GM12878 (cell line): ENCODE results near the gene ADARB1. TPM values are rescaled to one million over a fixed set of nuclear protein-coding genes. Genes with fewer than 3 reads are reported as not detected.

Source experiments
- ATAC-seq: fragments of 200-7000 bp; cut with Tn5 transposase; 3 replicates; pipeline ENCODE4 v1.9.1; 2020; ENCODE audit warnings: mild to moderate bottlenecking, moderate library complexity
- BruUV-seq: library from RNA; stranded (reverse); fragments of 400-500 nt; replicated peaks from 2 replicates; lab custom pipeline; 2021; lab: Mats Ljungman, UMichigan
- CTCF ChIA-PET: fragments of 300-600 bp; sonication (Branson Sonifier 250); formaldehyde crosslinking; extraction: SDS; loops from one replicate; lab custom pipeline; 2021; ENCODE audit warnings: inconsistent platforms; lab: Yijun Ruan, JAX
- POLR2A ChIA-PET: fragments of 350-600 bp; formaldehyde crosslinking; extraction: SDS; loops from one replicate; lab custom pipeline; 2021; ENCODE audit warnings: inconsistent platforms; lab: Charles Lee
- RAD21 ChIA-PET: fragments of 300-600 bp; sonication (Branson Sonifier 250); formaldehyde crosslinking; loops from one replicate; lab custom pipeline; 2023; ENCODE audit warnings: antibody characterized with exemption; ENCODE audit not compliant: unreplicated experiment; lab: Charles Lee
- SMC1A ChIA-PET: fragments of 300-600 bp; sonication (Branson Sonifier 250); formaldehyde crosslinking; loops from one replicate; lab custom pipeline; 2023; ENCODE audit not compliant: unreplicated experiment, uncharacterized antibody; lab: Charles Lee
- DNase-seq: peaks from one replicate; pipeline ENCODE4 v3.0.0-alpha.2; 2011; ENCODE audit warnings: low read depth, low spot score
- FAIRE-seq: peaks from 3 replicates; lab custom pipeline; 2011; peaks lifted over from hg19 to GRCh38; lab: Jason Lieb, UNC
- H2AFZ ChIP-seq: 2 replicates; pipeline ENCODE4 v1.6.0; 2011; ENCODE audit warnings: low read depth, low read length, control low read depth; ENCODE audit not compliant: control insufficient read depth
- H3K27ac ChIP-seq: 2 replicates; pipeline ENCODE4 v1.5.1; 2011; ENCODE audit warnings: control low read depth; ENCODE audit not compliant: control insufficient read depth, insufficient read depth
- H3K27me3 ChIP-seq, 2 experiments: replicated peaks in 1 of 2; 2 replicates each; pipeline versions ENCODE4 v1.6.0 to v1.6.1; 2011; ENCODE audit warnings: low read length in 1 of 2; ENCODE audit not compliant: control insufficient read depth in 2 of 2, insufficient read depth in 2 of 2
- H3K36me3 ChIP-seq, 2 experiments: 2 replicates each; pipeline ENCODE4 v1.5.1; 2011; ENCODE audit warnings: low read length in 1 of 2; ENCODE audit not compliant: control insufficient read depth in 2 of 2, insufficient read depth in 2 of 2
- H3K4me1 ChIP-seq: 2 replicates; pipeline ENCODE4 v1.6.1; 2011; ENCODE audit warnings: mild to moderate bottlenecking, low read length, moderate library complexity, mixed read lengths; ENCODE audit not compliant: control insufficient read depth, insufficient read depth
- H3K4me2 ChIP-seq: 2 replicates; pipeline ENCODE4 v1.6.0; 2011; ENCODE audit warnings: control low read depth; ENCODE audit not compliant: control insufficient read depth, insufficient read depth
- H3K4me3 ChIP-seq: fragments of 200-600 bp; sonication (generic); 2 replicates; pipeline ENCODE4 v1.5.1; 2016
- H3K79me2 ChIP-seq: 2 replicates; pipeline ENCODE4 v1.6.0; 2011; ENCODE audit warnings: low read length; ENCODE audit not compliant: control insufficient read depth, insufficient read depth
- H3K9ac ChIP-seq: 2 replicates; pipeline ENCODE4 v1.8.0; 2011; ENCODE audit warnings: low read length, control low read depth, mixed read lengths; ENCODE audit not compliant: control insufficient read depth, insufficient read depth
- H3K9me3 ChIP-seq: replicated peaks from 3 replicates; pipeline ENCODE4 v1.5.1; 2011; ENCODE audit warnings: mild to moderate bottlenecking, low read length; ENCODE audit not compliant: control insufficient read depth, insufficient read depth
- H4K20me1 ChIP-seq: 2 replicates; pipeline ENCODE4 v1.6.0; 2011; ENCODE audit not compliant: control insufficient read depth, insufficient read depth
- CBX5 ChIP-seq: sonication (generic); IDR thresholded peaks from 2 replicates; pipeline ENCODE4 v1.6.1; 2016; ENCODE audit warnings: low read depth, moderate library complexity, mild to moderate bottlenecking, inconsistent platforms
- DPF2 ChIP-seq: fragments of 450-650 bp; IDR thresholded peaks from 2 replicates; pipeline ENCODE4 v1.6.1; 2017; ENCODE audit warnings: mild to moderate bottlenecking
- SIN3A ChIP-seq: IDR thresholded peaks from 2 replicates; pipeline ENCODE4 v1.6.1; 2012; ENCODE audit warnings: low read depth, low read length, improper control_type of control experiment
- SMC3 ChIP-seq: IDR thresholded peaks from 2 replicates; pipeline ENCODE4 v1.6.1; 2011; ENCODE audit warnings: low read length, improper control_type of control experiment, borderline replicate concordance
- ZNF207 ChIP-seq: fragments of 450-650 bp; IDR thresholded peaks from 2 replicates; pipeline ENCODE4 v1.6.1; 2014; ENCODE audit warnings: antibody characterized with exemption, mild to moderate bottlenecking, borderline replicate concordance
- ZNF24 ChIP-seq: fragments of 450-650 bp; IDR thresholded peaks from 2 replicates; pipeline ENCODE4 v1.6.1; 2017; ENCODE audit warnings: antibody characterized with exemption, mild to moderate bottlenecking
- WGBS: methylation state at CpG from one replicate; pipeline ENCODE4 v1.1.6; 2016; ENCODE audit warnings: low lambda C conversion rate; ENCODE audit not compliant: insufficient replicate concordance, insufficient coverage; ENCODE audit errors: missing lambda C conversion rate; 5-methylcytosine and 5-hydroxymethylcytosine counted together
- in situ Hi-C: fragments of 300-500 bp; cut with MboI; formaldehyde crosslinking; loops from 9 replicates; pipeline ENCODE4 v1.14.3; 2018; ENCODE audit warnings: mixed read lengths
- intact Hi-C: fragments of 100-400 bp; cut with micrococcal nuclease; formaldehyde crosslinking; loops from one replicate; pipeline ENCODE4 v1.14.2; 2022; ENCODE audit not compliant: unreplicated experiment
- polyA plus RNA-seq, 11 experiments: library from polyadenylated mRNA; depleted of rRNA in 4 of 11; unstranded in 6 of 11; stranded (reverse) in 5 of 11; fragments of >200 nt; fragmentation: Nextera tagmentation in 4 of 11; fragmentation: Illumina TruSeq in 1 of 11; extraction: Ambion mirVana in 4 of 11; extraction: Trizol in 1 of 11; gene quantifications; 1 replicate in 1 of 11; 2 replicates in 10 of 11; pipeline versions ENCODE4 v1.2.1 to v1.2.3, GENCODE V29; 2011 to 2016; ENCODE audit warnings: inconsistent platforms in 2 of 11, missing spikeins in 2 of 11, low read depth in 1 of 11
- total RNA-seq, 4 experiments: library from RNA; depleted of rRNA in 3 of 4; stranded (reverse); fragments of >200 nt in 3 of 4; fragmentation: Illumina TruSeq in 1 of 4; extraction: Trizol in 1 of 4; gene quantifications; 2 replicates each; pipeline versions ENCODE4 v1.2.1 to v1.2.3, GENCODE V29; 2013 to 2021
- TF ChIP-seq, protein P1 (sequence below): fragments of 450-650 bp; IDR thresholded peaks from 2 replicates; pipeline ENCODE4 v1.6.1; 2017; ENCODE audit warnings: antibody characterized with exemption, mild to moderate bottlenecking, moderate library complexity
- TF ChIP-seq, protein P2 (sequence below): fragments of 450-650 bp; IDR thresholded peaks from 2 replicates; pipeline ENCODE4 v1.6.1; 2018; ENCODE audit warnings: mild to moderate bottlenecking, low read depth, moderate library complexity; ENCODE audit not compliant: partially characterized antibody

The ADARB1 gene
- total and polyA plus RNA-seq, 10 of the 15 experiments (the other 5 are each of a cell fraction or from before 2014, with no cell fraction given): 5.7 to 61.7 (median 25.3) TPM

DNA sequence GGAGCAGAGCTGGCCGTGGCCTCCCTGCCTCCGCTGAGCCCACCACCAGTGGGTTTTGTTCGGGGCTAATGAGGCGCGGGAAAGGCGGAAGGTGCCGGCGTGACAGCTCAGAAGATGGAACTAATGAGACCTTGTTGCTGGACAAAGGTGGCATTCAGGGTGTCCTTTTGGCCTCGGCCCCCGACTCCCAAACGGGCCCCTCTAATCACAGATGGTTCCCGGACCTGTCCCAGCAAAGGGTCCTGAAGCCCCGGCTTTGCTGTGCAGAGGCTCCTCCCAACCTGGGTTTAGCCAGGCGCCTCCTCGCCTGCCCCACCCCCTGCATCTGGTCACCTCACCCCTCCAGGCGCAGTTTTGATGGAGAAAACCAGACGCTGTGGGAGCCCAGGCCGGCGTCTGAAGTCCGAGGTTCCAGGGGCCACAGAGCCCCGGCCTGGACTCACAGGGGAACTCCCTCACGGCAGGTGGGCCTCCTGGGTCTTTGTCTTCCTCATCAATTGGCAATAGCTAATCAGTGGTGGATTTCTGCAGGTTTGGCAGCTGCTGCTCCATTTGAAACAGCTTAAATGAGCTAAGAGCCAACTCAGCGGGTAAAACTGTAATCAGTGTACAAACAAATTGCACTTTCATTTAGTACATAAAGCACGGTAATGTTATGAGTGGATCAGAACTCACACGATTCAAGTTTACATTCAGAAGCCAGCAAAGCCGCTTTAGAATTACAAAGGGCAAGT lies 44.3 kb upstream of the ADARB1 start:
- in situ Hi-C loops (no loop called here), intact Hi-C loops (no loop called here)
- H3K36me3 ChIP-seq: no peaks in the 10 kb centered on the region
- H3K9me3 ChIP-seq: no peaks in the 10 kb centered on the region; the same call in 2 of the 3 replicates
- no peak overlapping the region for H3K27ac ChIP-seq
- TF ChIP-seq DPF2 (no peak), SIN3A (no peak), CBX5 (no peak), SMC3 (no peak), ZNF24 (no peak), ZNF207 (no peak)
- TF ChIP-seq, protein P1, sequence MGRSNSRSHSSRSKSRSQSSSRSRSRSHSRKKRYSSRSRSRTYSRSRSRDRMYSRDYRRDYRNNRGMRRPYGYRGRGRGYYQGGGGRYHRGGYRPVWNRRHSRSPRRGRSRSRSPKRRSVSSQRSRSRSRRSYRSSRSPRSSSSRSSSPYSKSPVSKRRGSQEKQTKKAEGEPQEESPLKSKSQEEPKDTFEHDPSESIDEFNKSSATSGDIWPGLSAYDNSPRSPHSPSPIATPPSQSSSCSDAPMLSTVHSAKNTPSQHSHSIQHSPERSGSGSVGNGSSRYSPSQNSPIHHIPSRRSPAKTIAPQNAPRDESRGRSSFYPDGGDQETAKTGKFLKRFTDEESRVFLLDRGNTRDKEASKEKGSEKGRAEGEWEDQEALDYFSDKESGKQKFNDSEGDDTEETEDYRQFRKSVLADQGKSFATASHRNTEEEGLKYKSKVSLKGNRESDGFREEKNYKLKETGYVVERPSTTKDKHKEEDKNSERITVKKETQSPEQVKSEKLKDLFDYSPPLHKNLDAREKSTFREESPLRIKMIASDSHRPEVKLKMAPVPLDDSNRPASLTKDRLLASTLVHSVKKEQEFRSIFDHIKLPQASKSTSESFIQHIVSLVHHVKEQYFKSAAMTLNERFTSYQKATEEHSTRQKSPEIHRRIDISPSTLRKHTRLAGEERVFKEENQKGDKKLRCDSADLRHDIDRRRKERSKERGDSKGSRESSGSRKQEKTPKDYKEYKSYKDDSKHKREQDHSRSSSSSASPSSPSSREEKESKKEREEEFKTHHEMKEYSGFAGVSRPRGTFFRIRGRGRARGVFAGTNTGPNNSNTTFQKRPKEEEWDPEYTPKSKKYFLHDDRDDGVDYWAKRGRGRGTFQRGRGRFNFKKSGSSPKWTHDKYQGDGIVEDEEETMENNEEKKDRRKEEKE: no peak
- TF ChIP-seq, protein P2, sequence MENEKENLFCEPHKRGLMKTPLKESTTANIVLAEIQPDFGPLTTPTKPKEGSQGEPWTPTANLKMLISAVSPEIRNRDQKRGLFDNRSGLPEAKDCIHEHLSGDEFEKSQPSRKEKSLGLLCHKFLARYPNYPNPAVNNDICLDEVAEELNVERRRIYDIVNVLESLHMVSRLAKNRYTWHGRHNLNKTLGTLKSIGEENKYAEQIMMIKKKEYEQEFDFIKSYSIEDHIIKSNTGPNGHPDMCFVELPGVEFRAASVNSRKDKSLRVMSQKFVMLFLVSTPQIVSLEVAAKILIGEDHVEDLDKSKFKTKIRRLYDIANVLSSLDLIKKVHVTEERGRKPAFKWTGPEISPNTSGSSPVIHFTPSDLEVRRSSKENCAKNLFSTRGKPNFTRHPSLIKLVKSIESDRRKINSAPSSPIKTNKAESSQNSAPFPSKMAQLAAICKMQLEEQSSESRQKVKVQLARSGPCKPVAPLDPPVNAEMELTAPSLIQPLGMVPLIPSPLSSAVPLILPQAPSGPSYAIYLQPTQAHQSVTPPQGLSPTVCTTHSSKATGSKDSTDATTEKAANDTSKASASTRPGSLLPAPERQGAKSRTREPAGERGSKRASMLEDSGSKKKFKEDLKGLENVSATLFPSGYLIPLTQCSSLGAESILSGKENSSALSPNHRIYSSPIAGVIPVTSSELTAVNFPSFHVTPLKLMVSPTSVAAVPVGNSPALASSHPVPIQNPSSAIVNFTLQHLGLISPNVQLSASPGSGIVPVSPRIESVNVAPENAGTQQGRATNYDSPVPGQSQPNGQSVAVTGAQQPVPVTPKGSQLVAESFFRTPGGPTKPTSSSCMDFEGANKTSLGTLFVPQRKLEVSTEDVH: no peak
- DNase-seq (no peak), FAIRE-seq (no peak), ATAC-seq (no peak)
- CTCF ChIA-PET: interaction anchor here (1.5 to 1.7 kb wide), 2 partner anchors 98 to 108 kb away, joined by 3 read pairs; no protein-coding TSS in a partner anchor
- no peak overlapping the region for H3K4me2 ChIP-seq
- BruUV-seq: no TSS peak
- POLR2A ChIA-PET: no interaction called here
- RAD21 ChIA-PET: no interaction called here
- WGBS: 40% methylated on average over 24 of the region's 26 CpGs
- no peak overlapping the region for H2AFZ ChIP-seq
- H3K9ac ChIP-seq: no peak overlapping the region
- SMC1A ChIA-PET: no interaction called here
- H4K20me1 ChIP-seq: no peaks in the 10 kb centered on the region
- no peaks in the 10 kb centered on the region for H3K79me2 ChIP-seq
- H3K4me3 ChIP-seq: no peak overlapping the region
- H3K4me1 ChIP-seq: no peaks in the 10 kb centered on the region
- no peaks in the 10 kb centered on the region; a peak in 2 of 4 replicates for H3K27me3 ChIP-seq
